WTC11 (cell line): ENCODE data around the gene SMC5. TPM values are rescaled to one million over a fixed set of nuclear protein-coding genes. Genes with fewer than 3 reads are reported as not detected.

ENCODE experiments used
- ATAC-seq: fragments of 200-7000 bp; cut with Tn5 transposase; 2 replicates; pipeline ENCODE4 v1.10.0; 2021; ENCODE audit warnings: mild to moderate bottlenecking, moderate library complexity
- CTCF ChIA-PET: fragments of 300-600 bp; sonication (Branson Sonifier 250); formaldehyde crosslinking; loops from one replicate; lab custom pipeline; 2021; ENCODE audit warnings: antibody characterized with exemption; lab: Charles Lee
- POLR2A ChIA-PET: fragments of 350-600 bp; sonication (Branson Sonifier 250); formaldehyde crosslinking; loops from one replicate; lab custom pipeline; 2021; ENCODE audit warnings: antibody characterized with exemption; lab: Charles Lee
- DNase-seq: peaks from one replicate; pipeline ENCODE4 v3.0.0; 2021; ENCODE audit warnings: low spot score
- H3K27ac Mint-ChIP-seq: 2 replicates; pipeline ENCODE4 v1.8.0; 2021; ENCODE audit warnings: mixed read lengths
- H3K27me3 Mint-ChIP-seq: 2 replicates; pipeline ENCODE4 v1.8.0; 2021; ENCODE audit warnings: low read depth, mild to moderate bottlenecking, moderate library complexity, mixed read lengths
- H3K36me3 Mint-ChIP-seq: 2 replicates; pipeline ENCODE4 v1.8.0; 2021; ENCODE audit warnings: mixed read lengths
- H3K4me1 Mint-ChIP-seq: 2 replicates; pipeline ENCODE4 v1.8.0; 2022; ENCODE audit warnings: mixed read lengths
- H3K4me3 Mint-ChIP-seq: 2 replicates; pipeline ENCODE4 v1.8.0; 2021; ENCODE audit warnings: mild to moderate bottlenecking, moderate library complexity, mixed read lengths
- H3K9me3 Mint-ChIP-seq: 2 replicates; pipeline ENCODE4 v1.8.0; 2021; ENCODE audit warnings: mixed read lengths
- AR ChIP-seq: fragments of 250-450 bp; sonication (Bioruptor Pico); IDR thresholded peaks from 2 replicates; pipeline ENCODE4 v1.9.0; 2021; ENCODE audit warnings: mild to moderate bottlenecking
- ATF6 ChIP-seq: sonication (generic); formaldehyde crosslinking; IDR thresholded peaks from 2 replicates; pipeline ENCODE4 v1.8.1; 2023; ENCODE audit warnings: mild to moderate bottlenecking, missing genetic modification reagents
- ERG ChIP-seq: fragments of 250-450 bp; sonication (Bioruptor Pico); IDR thresholded peaks from 2 replicates; pipeline ENCODE4 v1.8.0; 2021; ENCODE audit warnings: mild to moderate bottlenecking
- ESRRA ChIP-seq: sonication (generic); formaldehyde crosslinking; IDR thresholded peaks from 2 replicates; pipeline ENCODE4 v1.8.1; 2022; ENCODE audit warnings: mild to moderate bottlenecking, missing genetic modification reagents, borderline replicate concordance
- HMGXB4 ChIP-seq: sonication (generic); formaldehyde crosslinking; IDR thresholded peaks from 2 replicates; pipeline ENCODE4 v1.8.1; 2023; ENCODE audit warnings: mild to moderate bottlenecking, moderate library complexity, missing genetic modification reagents
- PRDM15 ChIP-seq: sonication (generic); formaldehyde crosslinking; IDR thresholded peaks from 2 replicates; pipeline ENCODE4 v1.8.0; 2022; ENCODE audit warnings: missing genetic modification reagents
- RORB ChIP-seq: fragments of 250-450 bp; sonication (Bioruptor Pico); IDR thresholded peaks from 2 replicates; pipeline ENCODE4 v1.9.0; 2021; ENCODE audit warnings: mild to moderate bottlenecking
- SMAD4 ChIP-seq: sonication (generic); formaldehyde crosslinking; IDR thresholded peaks from 2 replicates; pipeline ENCODE4 v1.8.0; 2022; ENCODE audit warnings: mild to moderate bottlenecking, missing genetic modification reagents
- SOX15 ChIP-seq: fragments of 250-450 bp; sonication (Bioruptor Pico); IDR thresholded peaks from 2 replicates; pipeline ENCODE4 v1.9.0; 2021; ENCODE audit warnings: mild to moderate bottlenecking
- SP1 ChIP-seq: sonication (generic); formaldehyde crosslinking; conservative IDR thresholded peaks from 2 replicates; pipeline ENCODE4 v1.8.1; 2022; ENCODE audit warnings: missing genetic modification reagents
- USF2 ChIP-seq: sonication (generic); formaldehyde crosslinking; IDR thresholded peaks from 2 replicates; pipeline ENCODE4 v1.8.1; 2023; ENCODE audit warnings: mild to moderate bottlenecking, missing genetic modification reagents, moderate library complexity
- ZNF138 ChIP-seq: sonication (generic); formaldehyde crosslinking; conservative IDR thresholded peaks from 2 replicates; pipeline ENCODE4 v1.8.1; 2022; ENCODE audit warnings: mild to moderate bottlenecking, moderate library complexity, missing genetic modification reagents
- ZNF317 ChIP-seq: sonication (generic); formaldehyde crosslinking; IDR thresholded peaks from 2 replicates; pipeline ENCODE4 v1.8.1; 2023; ENCODE audit warnings: low read depth, mild to moderate bottlenecking, moderate library complexity, missing genetic modification reagents, borderline replicate concordance
- total RNA-seq: library from RNA; stranded (reverse); gene quantifications from 3 replicates; pipeline ENCODE4 v1.2.3, GENCODE V29; 2021
- TF ChIP-seq, protein P1 (sequence below): sonication (generic); formaldehyde crosslinking; IDR thresholded peaks from 2 replicates; pipeline ENCODE4 v1.8.1; 2023; ENCODE audit warnings: mild to moderate bottlenecking, missing genetic modification reagents
- TF ChIP-seq, protein P2 (sequence below): sonication (generic); formaldehyde crosslinking; IDR thresholded peaks from 2 replicates; pipeline ENCODE4 v1.8.1; 2022; ENCODE audit warnings: mild to moderate bottlenecking, moderate library complexity, missing genetic modification reagents

The SMC5 gene
- total RNA-seq, 1 experiment from 2014 or later, result 20.2 TPM

DNA sequence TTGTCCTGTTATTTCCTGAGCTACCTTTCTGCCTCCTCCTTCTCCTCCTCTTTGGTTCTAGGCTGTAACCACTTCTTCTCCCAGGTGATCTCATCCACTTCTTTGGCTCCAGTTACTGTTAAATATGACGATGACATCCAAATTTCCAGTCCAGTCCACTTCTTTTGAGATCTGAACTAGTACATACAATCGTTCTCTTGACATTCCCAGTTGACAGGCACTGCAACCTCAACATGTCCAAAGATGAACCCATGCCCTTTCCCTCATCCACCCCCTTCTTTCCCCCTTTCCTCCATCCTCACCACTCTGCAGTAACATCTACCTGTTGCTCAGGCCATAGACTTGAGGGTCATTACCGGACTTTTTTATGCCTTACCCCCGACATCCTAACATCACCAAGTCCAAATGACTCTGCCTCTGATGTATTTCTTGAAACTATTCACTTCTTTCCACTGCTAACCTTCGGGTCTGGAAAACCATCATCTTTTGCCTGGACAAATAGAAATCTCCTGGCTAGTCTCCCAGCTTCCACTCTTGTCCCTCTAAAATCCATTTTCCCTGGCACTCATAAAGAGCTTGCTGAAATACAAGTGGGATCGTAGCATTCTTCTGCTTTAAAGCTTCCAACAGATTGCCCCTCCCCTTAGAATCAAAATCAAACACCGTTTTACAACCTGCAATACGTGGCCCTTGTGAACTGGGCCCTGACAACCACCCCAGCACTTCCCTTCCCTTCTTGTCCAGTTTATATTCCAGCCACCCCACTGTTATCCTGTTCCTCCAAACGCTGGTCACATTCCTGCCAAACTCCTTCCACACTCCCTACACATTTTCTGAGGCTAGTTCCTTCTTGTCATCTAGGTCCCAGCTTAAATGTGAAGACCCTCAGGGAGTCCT, 124.2 kb downstream of the SMC5 start:
- no peak for DNase-seq
- TF ChIP-seq PRDM15 (CRISPR knock-in tag), result no peak
- no peak for TF ChIP-seq AR
- TF ChIP-seq SOX15 (CRISPR knock-in tag), result no peak
- no peak for TF ChIP-seq ZNF317 (CRISPR knock-in tag)
- TF ChIP-seq, protein P1, sequence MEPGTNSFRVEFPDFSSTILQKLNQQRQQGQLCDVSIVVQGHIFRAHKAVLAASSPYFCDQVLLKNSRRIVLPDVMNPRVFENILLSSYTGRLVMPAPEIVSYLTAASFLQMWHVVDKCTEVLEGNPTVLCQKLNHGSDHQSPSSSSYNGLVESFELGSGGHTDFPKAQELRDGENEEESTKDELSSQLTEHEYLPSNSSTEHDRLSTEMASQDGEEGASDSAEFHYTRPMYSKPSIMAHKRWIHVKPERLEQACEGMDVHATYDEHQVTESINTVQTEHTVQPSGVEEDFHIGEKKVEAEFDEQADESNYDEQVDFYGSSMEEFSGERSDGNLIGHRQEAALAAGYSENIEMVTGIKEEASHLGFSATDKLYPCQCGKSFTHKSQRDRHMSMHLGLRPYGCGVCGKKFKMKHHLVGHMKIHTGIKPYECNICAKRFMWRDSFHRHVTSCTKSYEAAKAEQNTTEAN (CRISPR knock-in tag), result no peak
- no peak for TF ChIP-seq ATF6 (CRISPR knock-in tag)
- no peak for TF ChIP-seq ZNF138 (CRISPR knock-in tag)
- TF ChIP-seq ESRRA, result no peak
- TF ChIP-seq SMAD4 (CRISPR knock-in tag), result no peak
- no peak for TF ChIP-seq ERG (CRISPR knock-in tag)
- no peak for TF ChIP-seq USF2
- no peak for TF ChIP-seq SP1 (CRISPR knock-in tag)
- no peak for TF ChIP-seq HMGXB4 (CRISPR knock-in tag)
- TF ChIP-seq, protein P2, sequence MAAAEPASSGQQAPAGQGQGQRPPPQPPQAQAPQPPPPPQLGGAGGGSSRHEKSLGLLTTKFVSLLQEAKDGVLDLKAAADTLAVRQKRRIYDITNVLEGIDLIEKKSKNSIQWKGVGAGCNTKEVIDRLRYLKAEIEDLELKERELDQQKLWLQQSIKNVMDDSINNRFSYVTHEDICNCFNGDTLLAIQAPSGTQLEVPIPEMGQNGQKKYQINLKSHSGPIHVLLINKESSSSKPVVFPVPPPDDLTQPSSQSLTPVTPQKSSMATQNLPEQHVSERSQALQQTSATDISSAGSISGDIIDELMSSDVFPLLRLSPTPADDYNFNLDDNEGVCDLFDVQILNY (CRISPR knock-in tag), result no peak
- TF ChIP-seq RORB, result no peak
- no peak overlapping the region for H3K4me3 Mint-ChIP-seq
- no peak for ATAC-seq
- H3K9me3 Mint-ChIP-seq, result no peaks in the 10 kb centered on the region
- no peaks in the 10 kb centered on the region for H3K36me3 Mint-ChIP-seq
- ChIA-PET POLR2A (no interaction called here), CTCF (no interaction called here)
- H3K27ac Mint-ChIP-seq, result no peak overlapping the region
- peaks cover 14% of the 10 kb centered on the region for H3K4me1 Mint-ChIP-seq
- H3K27me3 Mint-ChIP-seq, result no peaks in the 10 kb centered on the region
